Effector memory CD4-positive, alpha-beta T cell (primary cell): ENCODE data around the gene TMEM120A.

Experiments
- DNase-seq, 3 donors: peaks; one replicate each; pipeline ENCODE4 v3.0.0-alpha.2; 2020
- H3K27ac ChIP-seq: 2 replicates; pipeline ENCODE4 v1.7.0; 2013; ENCODE audit warnings: mild to moderate bottlenecking, low read length, moderate library complexity; ENCODE audit not compliant: insufficient read depth, poor library complexity, severe bottlenecking
- H3K27me3 ChIP-seq: replicated peaks from 2 replicates; pipeline ENCODE4 v1.7.0; 2013; ENCODE audit warnings: mild to moderate bottlenecking, low read length; ENCODE audit not compliant: insufficient read depth, control insufficient read depth, poor library complexity, severe bottlenecking
- H3K36me3 ChIP-seq: 2 replicates; pipeline ENCODE4 v1.7.0; 2013; ENCODE audit warnings: mild to moderate bottlenecking, low read length, moderate library complexity; ENCODE audit not compliant: control insufficient read depth, insufficient read depth
- H3K4me1 ChIP-seq: 2 replicates; pipeline ENCODE4 v1.7.0; 2013; ENCODE audit warnings: low read length, mild to moderate bottlenecking; ENCODE audit not compliant: control insufficient read depth, insufficient read depth, poor library complexity, severe bottlenecking
- H3K4me3 ChIP-seq: 2 replicates; pipeline ENCODE4 v1.7.0; 2013; ENCODE audit warnings: low read length, low read depth, mild to moderate bottlenecking; ENCODE audit not compliant: insufficient read depth, poor library complexity, severe bottlenecking
- H3K9me3 ChIP-seq: 2 replicates; pipeline ENCODE4 v1.7.0; 2013; ENCODE audit warnings: mild to moderate bottlenecking, low read length, moderate library complexity; ENCODE audit not compliant: control insufficient read depth

TMEM120A gene

DNA sequence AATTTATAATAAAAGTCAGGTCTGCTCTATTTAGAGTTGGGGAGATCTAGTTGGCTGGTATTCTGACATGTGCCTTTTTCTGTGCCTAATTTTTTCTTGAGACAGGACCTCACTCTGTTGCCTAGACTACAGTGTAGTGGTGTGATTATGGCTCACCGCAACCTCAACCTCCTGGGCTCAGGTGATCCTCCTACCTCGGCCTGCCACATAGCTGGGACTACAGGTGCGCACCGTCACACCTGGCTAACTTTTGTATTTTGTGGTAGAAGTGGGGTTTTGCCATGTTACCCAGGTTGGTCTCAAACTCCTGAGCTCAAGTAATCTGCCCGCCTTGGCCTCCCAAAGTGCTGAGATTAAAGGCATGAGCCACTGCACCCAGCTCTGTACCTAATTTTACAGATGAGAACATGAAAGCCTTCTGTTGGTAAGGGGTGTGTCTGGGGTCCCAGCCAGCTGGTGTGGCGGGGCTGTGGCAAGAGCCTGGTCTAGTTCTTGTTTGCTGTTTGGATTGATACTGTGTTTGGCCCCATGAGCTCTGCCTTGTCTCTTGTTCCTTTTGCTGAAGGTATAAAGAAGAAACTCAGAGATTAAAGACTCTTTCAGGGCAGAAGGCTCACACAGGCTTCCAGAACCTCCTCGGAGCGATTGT, 48.1 kb downstream of the TMEM120A start:
- DNase-seq: no peak
- H3K9me3 ChIP-seq: no peaks in the 10 kb centered on the region
- H3K36me3 ChIP-seq: no peaks in the 10 kb centered on the region
- no peaks in the 10 kb centered on the region for H3K27me3 ChIP-seq
- no peak overlapping the region for H3K4me3 ChIP-seq
- no peaks in the 10 kb centered on the region for H3K4me1 ChIP-seq
- no peak overlapping the region for H3K27ac ChIP-seq

DNA sequence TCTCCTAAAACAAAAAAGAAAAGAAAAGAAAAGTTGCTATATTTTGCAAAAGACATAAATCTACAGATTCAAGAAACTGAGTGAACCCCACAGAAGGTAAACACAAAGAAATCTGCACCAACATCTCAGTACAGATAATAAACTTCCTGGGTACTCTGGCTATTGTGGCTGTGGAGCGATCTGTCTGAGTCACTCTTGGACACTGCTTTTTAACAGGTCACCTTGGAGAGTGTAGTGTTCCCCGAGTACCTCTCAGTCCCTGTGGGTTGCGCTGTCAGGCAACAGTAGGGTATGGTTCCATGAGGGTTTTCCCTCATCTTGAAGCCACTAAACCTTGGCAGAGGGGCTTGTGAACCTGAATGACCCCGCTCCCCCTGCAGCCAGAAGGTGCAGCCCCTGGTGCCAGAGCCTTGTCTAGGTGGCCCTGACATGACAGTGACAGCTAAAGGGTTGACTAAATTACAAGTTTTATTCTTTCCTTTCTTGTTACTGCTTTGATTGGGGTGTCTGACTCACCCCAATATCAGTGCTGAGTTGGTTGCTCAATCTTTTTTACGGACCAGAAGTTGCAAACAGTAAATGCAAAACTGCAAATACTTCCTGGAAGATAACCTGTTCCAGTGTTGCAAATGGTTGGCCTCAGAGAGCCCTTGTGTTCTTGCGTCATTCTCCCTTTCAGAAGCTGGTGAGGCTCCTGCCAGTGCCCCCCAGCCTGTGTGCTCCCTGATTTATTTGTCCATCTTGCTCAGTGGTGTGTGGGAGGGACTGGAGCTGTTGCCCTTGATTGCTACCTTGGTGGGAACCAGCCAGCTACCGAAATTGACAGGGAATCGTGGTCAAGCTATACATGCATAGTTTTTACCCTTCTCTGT, 48.9 kb downstream of the TMEM120A start:
- Histone ChIP-seq H3K4me3 (no peak overlapping the region), H3K27me3 (no peaks in the 10 kb centered on the region), H3K36me3 (no peaks in the 10 kb centered on the region), H3K4me1 (no peaks in the 10 kb centered on the region), H3K27ac (no peak overlapping the region), H3K9me3 (no peaks in the 10 kb centered on the region)
- DNase-seq: no peak

GRCh38 chr7:75944507-75944906, 49.9 kb downstream of the TMEM120A start:
- Histone ChIP-seq H3K4me1 (no peaks in the 10 kb centered on the region), H3K36me3 (no peaks in the 10 kb centered on the region), H3K27me3 (no peaks in the 10 kb centered on the region), H3K27ac (no peak overlapping the region), H3K4me3 (no peak overlapping the region), H3K9me3 (no peaks in the 10 kb centered on the region)
- DNase-seq: no peak

GRCh38 chr7:75943864-75944263, 50.5 kb downstream of the TMEM120A start:
- Histone ChIP-seq H3K4me3 (no peak overlapping the region), H3K9me3 (no peaks in the 10 kb centered on the region), H3K4me1 (no peaks in the 10 kb centered on the region), H3K36me3 (no peaks in the 10 kb centered on the region), H3K27ac (no peak overlapping the region), H3K27me3 (no peaks in the 10 kb centered on the region)
- DNase-seq: no peak

DNA sequence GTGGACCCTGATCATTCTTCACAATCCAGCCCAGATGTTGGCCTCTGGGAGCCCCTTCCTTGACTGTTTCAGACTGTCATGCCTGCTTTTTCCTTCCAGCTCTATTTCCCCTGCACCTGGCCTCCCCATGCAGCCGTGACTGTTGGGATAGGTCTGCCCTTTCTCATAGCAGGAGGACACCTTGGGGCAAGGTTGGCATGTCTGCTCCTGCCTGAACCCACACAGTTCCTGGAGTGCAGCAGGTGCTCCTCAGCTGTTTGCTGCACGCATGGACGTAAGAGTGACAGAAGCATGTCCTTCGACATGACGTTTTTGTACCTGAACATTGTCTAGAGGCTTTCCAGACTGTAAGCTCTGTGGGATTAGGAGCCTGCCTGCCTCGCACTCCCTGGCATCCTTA, 55.5 kb downstream of the TMEM120A start:
- no peak for DNase-seq
- Histone ChIP-seq H3K27me3 (no peaks in the 10 kb centered on the region), H3K36me3 (no peaks in the 10 kb centered on the region), H3K4me3 (no peak overlapping the region), H3K27ac (no peak overlapping the region), H3K9me3 (no peaks in the 10 kb centered on the region), H3K4me1 (no peaks in the 10 kb centered on the region)

DNA sequence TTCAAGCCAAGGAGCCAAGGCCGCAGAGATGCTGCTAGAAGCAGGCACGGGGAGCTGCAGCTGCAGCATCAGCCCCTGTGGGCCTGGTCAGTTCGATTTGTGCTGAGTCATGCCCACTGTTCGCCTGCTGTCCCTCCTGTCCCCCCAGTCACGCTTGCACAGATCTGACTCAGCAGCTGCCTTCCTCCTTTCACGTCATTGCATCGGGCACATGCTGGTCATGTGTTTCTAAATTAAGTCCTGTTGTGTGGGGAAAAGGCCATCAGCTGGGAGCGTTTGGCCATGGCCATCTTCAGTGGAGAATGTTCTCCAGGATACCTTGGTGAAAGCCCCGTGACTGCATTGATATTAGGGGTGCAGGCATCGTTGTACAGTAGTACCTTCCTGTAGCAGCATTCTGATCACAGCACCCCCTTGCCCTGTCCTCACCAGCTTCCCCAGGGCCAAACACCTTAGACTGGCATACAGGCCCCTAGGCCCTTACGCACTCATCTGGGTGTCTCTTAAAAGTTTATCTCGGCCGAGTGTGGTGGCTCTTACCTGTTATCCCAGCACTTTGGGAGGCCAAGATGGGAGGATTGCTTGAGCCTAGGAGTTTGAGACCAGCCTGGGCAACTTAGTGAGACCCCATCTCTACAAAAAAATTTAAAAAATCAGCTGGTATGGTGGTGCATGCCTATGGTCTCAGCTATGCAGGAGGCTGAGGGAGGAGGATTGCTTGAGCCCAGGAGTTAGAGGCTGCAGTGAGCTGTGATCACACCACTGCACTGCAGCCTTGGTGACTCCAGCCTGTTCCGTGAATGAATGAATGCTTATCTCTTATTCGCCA, 56.2 kb downstream of the TMEM120A start:
- no peak overlapping the region for H3K27ac ChIP-seq
- no peak for DNase-seq
- H3K4me3 ChIP-seq: no peak overlapping the region
- no peaks in the 10 kb centered on the region for H3K27me3 ChIP-seq
- no peaks in the 10 kb centered on the region for H3K36me3 ChIP-seq
- H3K9me3 ChIP-seq: no peaks in the 10 kb centered on the region
- no peaks in the 10 kb centered on the region for H3K4me1 ChIP-seq
